H7 (cell line): ENCODE results near the gene EPHA10. TPM values are rescaled to one million over a fixed set of nuclear protein-coding genes. Genes with fewer than 3 reads are reported as not detected.
"Not testable (repeated sequence)": the region's sequence is repeated elsewhere in the genome, so short reads cannot be mapped to it uniquely, and the experiment has no call there.

Experiments used
- DNase-seq: peaks from one replicate; pipeline ENCODE4 v3.0.0; 2012
- H3K27me3 ChIP-seq: 2 replicates; pipeline ENCODE4 v1.6.0; 2011; ENCODE audit warnings: mild to moderate bottlenecking, low read length; ENCODE audit not compliant: control insufficient read depth, insufficient read depth
- H3K36me3 ChIP-seq: replicated peaks from 2 replicates; pipeline ENCODE4 v1.5.1; 2011; ENCODE audit warnings: low read length; ENCODE audit not compliant: control insufficient read depth, insufficient read depth
- H3K4me3 ChIP-seq: 2 replicates; pipeline ENCODE4 v1.5.1; 2011; ENCODE audit warnings: low read depth, mild to moderate bottlenecking, control low read depth, low read length, moderate library complexity; ENCODE audit not compliant: insufficient read depth
- total RNA-seq: library from RNA; depleted of rRNA; stranded (reverse); fragments of >200 nt; shearing (Covaris generic); gene quantifications from 2 replicates; pipeline ENCODE4 v1.2.3, GENCODE V29; 2014

The EPHA10 gene
- total RNA-seq, 1 experiment from 2014 or later: 0.21 TPM

DNA sequence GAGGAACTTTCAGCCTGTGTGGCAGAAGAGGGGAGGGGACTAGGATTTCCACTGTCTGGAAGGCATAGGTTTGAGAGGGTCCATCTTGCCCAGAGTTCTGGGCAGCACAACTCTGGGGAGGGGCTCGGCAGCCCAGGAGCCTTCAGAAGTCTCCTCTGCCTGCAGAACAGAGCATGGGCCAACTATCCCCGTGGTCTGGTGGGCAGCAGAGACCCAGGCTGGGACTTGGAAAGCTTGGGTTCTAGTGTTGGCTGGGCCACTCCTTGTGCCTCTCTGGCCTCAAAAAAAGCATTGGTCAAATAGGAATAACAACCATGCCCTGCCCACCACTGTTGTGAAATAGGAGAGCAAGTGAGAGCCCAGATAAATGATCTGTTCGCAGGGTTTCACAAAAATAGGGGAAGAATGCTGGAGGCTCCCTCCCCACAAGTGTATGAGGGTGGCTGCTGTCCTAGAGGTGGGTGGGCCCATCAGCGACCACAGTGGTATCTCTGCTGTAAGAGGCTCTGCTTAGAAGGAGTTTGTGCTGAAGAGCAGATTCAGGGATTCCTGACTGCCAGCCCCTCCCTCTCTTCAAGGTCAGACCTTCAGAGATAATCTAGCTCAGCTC, 8.9 kb downstream of the EPHA10 start:
- Histone ChIP-seq H3K4me3 (no peak overlapping the region), H3K27me3 (peaks cover 82% of the 10 kb centered on the region)
- no peak for DNase-seq

DNA sequence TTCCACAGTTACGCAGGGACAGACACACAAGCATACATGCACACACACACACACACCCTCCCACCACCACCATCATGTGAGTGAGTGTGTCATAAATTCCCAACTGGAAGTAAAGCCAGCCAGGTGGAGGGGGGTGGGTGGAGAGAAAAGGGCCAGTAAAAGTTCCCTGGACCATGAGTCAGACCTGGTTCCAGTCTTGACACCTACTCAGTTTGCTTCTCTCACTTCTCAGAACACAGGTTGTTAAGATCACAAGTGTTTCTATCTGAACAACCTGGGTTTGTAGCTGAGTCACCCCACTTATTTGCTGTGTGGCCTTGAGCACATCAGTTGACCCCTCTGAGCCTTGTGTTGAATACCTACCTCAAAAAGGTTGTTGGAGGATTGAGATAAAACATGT, 9.6 kb downstream of the EPHA10 start:
- Histone ChIP-seq H3K4me3 (no peak overlapping the region), H3K36me3 (no peaks in the 10 kb centered on the region), H3K27me3 (peaks cover 80% of the 10 kb centered on the region)
- DNase-seq: no peak

More for the DNA sequence above, 8.9 kb downstream of the EPHA10 start:
- no peaks in the 10 kb centered on the region for H3K36me3 ChIP-seq

DNA sequence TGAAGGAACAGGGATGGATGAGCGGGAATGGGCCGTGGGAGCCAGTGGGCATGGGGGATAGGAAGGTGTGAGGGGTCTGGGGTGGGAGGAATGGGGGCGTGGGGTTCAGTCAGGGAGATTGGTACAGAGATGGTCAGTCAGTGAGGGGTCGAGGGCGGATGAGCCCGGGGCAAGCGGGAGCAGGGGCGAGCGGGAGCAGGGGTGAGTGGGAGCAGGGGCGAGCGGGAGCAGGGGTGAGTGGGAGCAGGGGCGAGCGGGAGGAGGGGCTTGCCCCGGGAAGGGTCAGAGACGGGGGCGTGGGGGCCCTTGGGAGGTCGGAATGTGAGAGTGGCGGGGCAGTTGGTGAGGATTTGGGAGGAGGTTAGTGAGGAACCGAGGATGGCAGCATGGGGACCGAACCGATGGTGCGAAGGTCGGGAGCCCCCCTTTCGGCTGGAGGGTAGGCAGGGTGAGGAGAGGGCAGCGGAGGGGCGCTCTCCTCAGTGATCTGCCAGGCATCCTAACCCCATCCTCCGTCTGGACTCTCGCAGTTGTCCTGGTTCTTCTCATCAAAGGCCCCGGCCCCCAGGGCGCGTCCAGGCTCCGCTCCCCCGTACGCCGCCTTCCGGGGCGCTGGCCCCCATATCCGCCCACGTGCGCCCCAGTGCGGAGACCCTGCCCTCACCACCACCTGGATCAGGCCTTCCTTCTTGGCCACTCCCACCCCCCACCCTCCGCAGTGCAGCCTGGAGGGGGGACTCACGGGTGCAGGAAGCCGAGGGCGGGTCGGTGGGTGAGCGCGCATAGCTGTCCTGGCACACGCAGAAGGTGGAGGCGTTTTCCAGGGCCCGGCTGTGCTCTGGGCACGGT, 11.2 kb downstream of the EPHA10 start:
- peaks cover 68% of the 10 kb centered on the region for H3K27me3 ChIP-seq
- peak; percentile 82 for DNase-seq

DNA sequence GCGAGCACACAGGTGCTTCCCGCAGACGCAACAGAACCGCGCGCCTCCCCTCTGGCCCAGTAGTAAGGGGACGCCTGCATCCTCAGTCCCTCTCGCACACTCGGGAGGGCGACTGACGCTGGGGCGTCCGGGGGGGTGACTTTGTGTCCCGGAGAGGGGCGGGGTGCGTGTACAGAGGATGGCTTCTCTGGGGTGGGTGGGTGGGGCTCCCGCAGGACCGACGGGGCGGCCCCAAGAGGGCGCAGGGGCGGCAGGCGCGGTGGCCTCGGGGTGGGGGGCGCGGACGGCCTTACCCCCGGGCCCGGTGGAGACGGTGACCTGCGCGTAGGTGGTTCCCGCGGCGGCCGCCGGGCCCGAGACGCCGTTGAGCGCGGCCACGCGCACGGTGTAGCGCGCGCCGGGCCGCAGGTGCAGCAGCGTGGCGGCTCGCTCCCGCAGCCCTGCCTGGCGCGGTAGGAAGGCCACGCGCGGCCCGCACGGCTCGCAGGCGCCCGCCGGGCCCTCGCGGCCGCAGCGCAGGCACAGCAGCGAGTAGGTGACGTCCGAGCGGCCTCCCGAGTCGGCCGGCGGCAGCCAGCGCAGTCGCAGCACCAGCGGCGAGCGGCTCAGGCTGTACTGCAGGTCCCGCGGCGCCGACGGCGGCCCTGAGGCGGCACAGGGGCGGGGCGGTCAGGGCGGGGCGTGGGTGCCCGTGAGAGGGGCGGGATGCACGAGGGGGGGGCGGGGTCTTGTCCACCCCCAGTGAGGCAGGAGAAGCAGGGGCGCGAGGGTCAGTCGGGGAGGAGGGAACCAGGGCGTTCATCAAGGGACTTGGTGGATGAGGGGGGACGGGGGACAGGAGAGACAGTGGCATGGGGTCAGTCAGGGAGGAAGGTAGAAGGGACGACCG, 12.1 kb downstream of the EPHA10 start:
- peak overlapping the region; percentile 20 for H3K4me3 ChIP-seq
- DNase-seq: peak; percentile 90
- peaks cover 66% of the 10 kb centered on the region for H3K27me3 ChIP-seq
- no peaks in the 10 kb centered on the region for H3K36me3 ChIP-seq

More for the DNA sequence above, 11.2 kb downstream of the EPHA10 start:
- H3K36me3 ChIP-seq: no peaks in the 10 kb centered on the region
- peak overlapping the region; percentile 33; the same call in 1 of the 2 replicates for H3K4me3 ChIP-seq

DNA sequence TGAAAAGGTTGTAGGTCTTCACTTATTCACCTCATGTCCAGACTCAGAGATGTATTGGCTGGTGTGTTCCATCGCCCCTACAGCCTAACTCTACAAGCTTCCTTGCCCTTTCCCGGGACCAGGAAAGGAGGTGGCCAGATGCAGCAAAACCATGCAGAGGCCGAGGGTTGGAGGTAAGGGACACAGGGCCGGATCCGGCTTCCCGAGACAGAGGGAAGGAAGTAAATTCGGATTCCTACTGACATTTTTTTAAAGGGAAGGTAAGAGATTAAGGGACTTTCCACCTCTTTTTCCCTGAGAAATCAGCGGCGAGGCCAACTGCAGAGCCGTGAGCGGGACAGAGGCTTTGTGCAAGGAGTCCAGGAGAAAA, 12.7 kb downstream of the EPHA10 start:
- H3K27me3 ChIP-seq: peaks cover 61% of the 10 kb centered on the region
- H3K4me3 ChIP-seq: peak overlapping the region; percentile 20; the same call in 1 of the 2 replicates
- no peaks in the 10 kb centered on the region for H3K36me3 ChIP-seq
- DNase-seq: no peak

DNA sequence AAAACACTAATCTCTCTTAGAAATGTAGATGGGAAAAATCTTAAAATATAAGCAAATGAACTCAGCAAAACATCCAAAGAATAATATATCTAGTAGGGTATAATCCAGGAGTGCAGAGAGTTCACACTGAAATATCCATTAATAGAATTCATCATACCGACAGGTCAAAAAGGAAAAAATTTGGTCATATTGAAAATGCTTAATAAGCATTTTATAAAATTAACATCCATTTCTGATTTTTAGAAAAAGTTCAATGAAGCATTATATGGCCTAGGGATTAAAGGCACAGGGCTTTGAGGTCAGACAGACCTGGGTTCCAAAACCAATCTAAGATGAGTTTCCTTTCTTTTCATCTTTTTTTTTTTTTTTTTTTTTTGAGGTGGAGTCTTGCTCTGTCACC, 16.4 kb downstream of the EPHA10 start:
- H3K36me3 ChIP-seq: no peaks in the 10 kb centered on the region
- no peak for DNase-seq
- H3K27me3 ChIP-seq: peaks cover 31% of the 10 kb centered on the region
- no peak overlapping the region for H3K4me3 ChIP-seq

DNA sequence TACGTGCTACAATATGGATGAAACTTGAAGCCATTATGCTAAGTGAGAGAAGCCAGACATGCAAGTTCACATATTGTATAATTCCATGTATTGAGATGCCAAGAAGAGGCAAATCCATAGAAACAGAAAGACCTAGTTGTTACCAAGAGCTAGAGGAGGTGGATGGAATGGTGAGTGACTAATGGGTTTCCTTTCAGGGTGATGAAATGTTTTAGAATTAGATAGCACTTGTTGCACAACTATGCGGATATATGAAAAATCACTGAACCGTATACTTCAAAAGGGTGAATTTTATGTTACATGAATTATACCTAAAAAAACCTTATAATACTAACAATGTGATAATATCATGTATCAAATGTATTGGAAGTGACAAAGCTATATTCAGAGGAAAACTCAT, 18.1 kb downstream of the EPHA10 start:
- Histone ChIP-seq H3K27me3 (peaks cover 14% of the 10 kb centered on the region), H3K4me3 (no peak overlapping the region), H3K36me3 (no peaks in the 10 kb centered on the region)
- no peak for DNase-seq

DNA sequence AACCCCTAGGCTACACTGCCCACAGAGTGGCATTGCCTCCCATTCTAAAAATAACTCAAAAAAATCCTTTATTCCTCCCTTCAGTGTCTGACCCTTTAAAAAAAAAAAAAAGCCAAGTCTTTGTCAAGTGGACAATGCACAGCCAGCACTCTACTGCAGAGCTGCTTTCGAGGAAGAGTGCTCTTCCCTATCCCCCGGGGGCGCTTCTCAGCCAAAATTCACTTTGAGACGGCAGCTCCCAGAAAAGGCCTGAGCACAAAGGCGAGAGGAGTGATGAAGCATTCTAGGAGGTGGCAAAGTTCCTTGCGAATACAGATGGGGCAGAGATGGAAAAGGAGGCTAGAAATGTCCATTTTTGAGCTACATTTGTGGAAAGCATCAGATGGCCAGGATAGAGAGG, 23.3 kb downstream of the EPHA10 start:
- Histone ChIP-seq H3K27me3 (peaks cover 4% of the 10 kb centered on the region; the same call in 1 of the 2 replicates), H3K36me3 (no peaks in the 10 kb centered on the region), H3K4me3 (no peak overlapping the region)
- no peak for DNase-seq

DNA sequence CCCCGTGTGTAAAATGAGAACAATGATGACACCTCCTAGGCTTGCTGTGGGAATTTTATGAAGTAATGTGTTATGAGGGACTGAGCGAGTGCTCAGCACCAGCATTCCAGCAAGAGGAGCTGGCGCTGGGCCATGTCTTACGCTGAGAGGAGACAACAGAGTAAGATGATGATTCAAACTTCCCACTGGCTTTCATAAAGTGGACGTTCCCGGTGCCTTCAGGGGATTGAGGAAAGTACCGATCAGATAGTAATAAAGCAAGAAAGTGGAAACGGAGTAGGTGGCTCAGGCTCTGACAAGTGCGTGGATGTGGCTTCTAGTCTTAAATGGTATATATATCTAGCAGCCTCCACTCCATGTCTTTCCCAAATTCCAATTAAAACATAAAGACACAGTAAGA, 23.8 kb downstream of the EPHA10 start:
- H3K4me3 ChIP-seq: no peak overlapping the region
- peaks cover 4% of the 10 kb centered on the region; the same call in 1 of the 2 replicates for H3K27me3 ChIP-seq
- DNase-seq: no peak
- no peaks in the 10 kb centered on the region for H3K36me3 ChIP-seq

DNA sequence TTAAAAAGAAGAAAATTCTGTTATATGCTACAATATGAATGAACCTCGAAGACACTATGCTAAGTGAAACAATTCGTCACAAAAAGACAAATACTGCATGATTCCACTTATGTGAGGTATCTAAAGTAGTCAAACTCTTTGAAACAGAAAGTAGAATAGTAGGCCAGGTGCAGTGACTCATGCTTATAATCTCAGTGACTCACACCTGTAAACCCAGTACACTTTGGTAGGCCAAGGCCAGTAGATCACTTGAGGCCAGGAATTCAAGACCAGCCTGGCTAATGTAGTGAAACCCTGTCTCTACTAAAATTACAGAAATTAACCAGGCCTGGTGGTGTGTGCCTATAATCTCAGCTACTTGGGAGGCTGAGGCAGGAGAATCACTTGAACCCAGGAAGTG, 25.7 kb downstream of the EPHA10 start:
- Histone ChIP-seq H3K4me3 (no peak overlapping the region), H3K27me3 (peaks cover 17% of the 10 kb centered on the region)
- DNase-seq: no peak

DNA sequence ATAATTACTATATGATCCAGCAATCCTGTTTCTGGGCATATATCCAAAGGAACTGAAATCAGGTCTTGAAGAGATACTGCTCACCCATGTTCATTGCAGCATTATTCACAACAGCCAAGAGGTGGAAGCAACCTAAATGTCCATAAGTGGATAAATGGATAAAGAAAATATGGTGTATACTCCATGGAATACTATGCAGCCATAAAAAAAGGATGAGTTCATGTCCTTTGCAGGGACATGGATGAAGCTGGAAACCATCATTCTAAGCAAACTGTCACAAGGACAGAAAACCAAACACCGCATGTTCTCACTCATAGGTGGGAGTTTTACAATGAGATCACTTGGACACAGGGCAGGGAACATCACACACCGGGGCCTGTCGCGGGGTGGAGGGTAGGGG, 26.3 kb downstream of the EPHA10 start:
- peaks cover 20% of the 10 kb centered on the region for H3K27me3 ChIP-seq
- DNase-seq, H3K36me3 ChIP-seq, H3K4me3 ChIP-seq: not testable (repeated sequence)

More for the DNA sequence above, 25.7 kb downstream of the EPHA10 start:
- no peaks in the 10 kb centered on the region for H3K36me3 ChIP-seq

DNA sequence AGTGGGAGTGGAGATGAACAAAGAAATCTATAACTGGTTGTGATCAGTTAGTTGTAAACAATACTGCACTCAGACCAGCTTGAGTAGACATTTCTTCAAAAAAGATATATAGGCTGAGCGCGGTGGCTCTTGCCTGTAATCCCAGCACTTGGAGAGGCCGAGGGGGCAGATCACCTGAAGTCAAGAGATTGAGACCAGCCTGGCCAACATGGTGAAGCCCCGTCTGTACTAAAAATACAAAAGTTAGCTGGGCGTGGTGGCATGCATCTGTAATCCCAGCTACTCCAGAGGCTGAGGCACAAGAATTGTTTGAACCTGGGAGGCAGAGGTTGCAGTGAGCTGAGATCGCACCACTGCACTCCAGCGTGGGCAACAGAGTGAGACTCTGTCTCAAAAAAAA, 26.9 kb downstream of the EPHA10 start:
- not testable (repeated sequence) for DNase-seq, H3K36me3 ChIP-seq, H3K4me3 ChIP-seq
- peaks cover 23% of the 10 kb centered on the region for H3K27me3 ChIP-seq

DNA sequence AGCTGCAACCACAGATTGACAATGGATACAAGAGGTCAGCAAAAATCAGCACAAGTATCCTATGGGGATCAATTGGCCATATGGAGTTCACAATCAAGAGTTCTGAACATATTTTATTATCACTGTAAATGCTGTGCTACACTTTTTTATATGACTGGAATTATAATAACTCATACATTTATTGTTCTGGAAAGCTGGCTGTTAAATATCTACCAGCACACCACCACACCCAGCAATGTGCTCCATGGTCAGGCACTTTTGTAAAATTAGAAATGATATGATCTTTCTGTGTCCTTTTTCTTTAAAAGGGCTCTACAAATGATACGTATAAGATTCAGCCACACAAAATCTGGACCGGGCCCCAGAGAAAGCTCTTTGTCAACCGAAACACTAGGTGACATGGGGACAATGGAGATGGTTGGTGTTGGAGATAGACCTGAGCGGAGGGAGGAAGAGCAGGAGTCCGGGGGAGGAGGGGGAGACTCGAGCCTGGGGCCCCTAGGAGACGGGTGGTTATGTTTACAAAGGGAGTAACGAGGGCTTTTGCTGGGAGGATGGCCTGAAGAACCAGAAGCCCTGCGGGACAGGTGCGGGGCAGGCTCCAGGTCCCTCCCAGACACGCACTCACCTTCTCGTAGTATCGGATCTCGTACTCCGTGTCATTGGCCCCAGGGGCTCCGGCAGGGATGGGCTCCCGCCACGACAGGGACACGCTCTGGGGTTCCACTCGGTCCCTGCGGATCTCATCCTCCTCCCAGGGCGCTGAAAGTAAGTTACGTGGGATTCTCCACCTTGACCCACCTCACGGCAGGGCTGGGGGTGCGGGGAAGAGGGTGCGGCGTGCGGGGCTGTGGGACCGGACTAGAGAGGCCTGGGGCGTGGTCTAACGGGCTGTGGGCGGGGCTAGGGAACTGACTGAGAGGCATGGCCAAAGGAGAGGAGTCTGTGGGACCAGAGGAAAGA, 30.0 kb downstream of the EPHA10 start:
- DNase-seq: peak; percentile 94
- peak overlapping the region; percentile 61 for H3K4me3 ChIP-seq
- H3K36me3 ChIP-seq: no peaks in the 10 kb centered on the region
- H3K27me3 ChIP-seq: peaks cover 19% of the 10 kb centered on the region
